Measurements from ENCODE around the gene TCF12. TPM values are rescaled to one million over a fixed set of nuclear protein-coding genes. Genes with fewer than 3 reads are reported as not detected.
"Not testable (repeated sequence)": the region's sequence is repeated elsewhere in the genome, so short reads cannot be mapped to it uniquely, and the experiment has no call there.

The TCF12 gene
- total and polyA plus RNA-seq, 2 donors (not counting 3 experiments of a cell fraction or from before 2014, with no cell fraction given) = 72.1 to 133 TPM

DNA sequence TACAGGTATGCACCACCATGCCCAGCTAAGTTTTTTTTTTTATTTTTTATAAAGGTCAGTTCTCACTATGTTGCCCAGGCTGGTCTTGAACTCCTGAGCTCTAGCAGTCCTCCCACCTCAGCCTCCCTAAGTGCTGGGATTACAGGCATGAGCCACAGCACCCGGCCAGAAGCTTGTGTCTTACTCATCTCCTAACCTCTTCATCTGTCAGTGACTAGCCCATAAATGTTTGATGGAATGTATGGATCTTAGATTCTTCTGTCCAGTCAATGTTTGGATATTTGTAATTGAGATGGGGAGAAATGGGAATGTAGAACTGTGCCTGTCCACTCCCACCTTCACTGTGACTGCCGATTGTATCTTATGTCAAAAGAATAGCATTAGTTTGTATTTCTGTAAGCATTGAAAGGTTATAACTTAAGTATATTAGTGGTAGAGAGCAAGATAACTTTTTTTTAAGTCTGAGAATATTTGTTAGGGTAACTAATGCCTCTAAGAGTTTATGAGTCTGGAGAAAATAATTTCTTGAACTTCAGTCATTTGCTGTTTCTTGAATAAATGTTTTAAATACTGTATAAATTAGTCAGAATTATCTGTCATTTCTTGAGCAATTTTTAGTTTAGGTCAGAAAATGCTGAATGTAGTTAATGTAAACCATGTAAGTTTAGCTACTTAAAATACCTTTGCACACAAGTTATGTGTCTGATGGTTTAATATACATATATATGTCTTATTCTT is 242.5 kb downstream of the TCF12 start:
- H3K36me3 ChIP-seq (ENCODE audit: control insufficient read depth in 2 of 2, extremely low read depth in 1 of 2, insufficient read depth in 2 of 2, low read length in 2 of 2) = no peaks in the 10 kb centered on the region
- TF ChIP-seq EZH2 (IDR thresholded peaks at IDR 0.05; ENCODE audit: borderline replicate concordance, low read depth, low read length, severe bottlenecking) (no peak), MAX (IDR thresholded peaks at IDR 0.05; ENCODE audit: insufficient read depth, insufficient read length) (no peak), GATA2 (IDR thresholded peaks at IDR 0.05; ENCODE audit: insufficient read depth, insufficient read length, low read depth, low read length) (no peak), FOS (IDR thresholded peaks at IDR 0.05; ENCODE audit: borderline replicate concordance, insufficient read depth, low read length) (no peak), JUN (IDR thresholded peaks at IDR 0.05; ENCODE audit: borderline replicate concordance, insufficient read depth, insufficient read length, low read depth) (no peak), MYC (IDR thresholded peaks at IDR 0.05; ENCODE audit: low read depth, low read length) (no peak), POLR2A (IDR thresholded peaks at IDR 0.05; ENCODE audit: low read depth, low read length) (no peak), POLR2AphosphoS5 (IDR thresholded peaks at IDR 0.05; ENCODE audit: insufficient read depth, low read depth, low read length) (no peak)
- TF ChIP-seq, protein P1, sequence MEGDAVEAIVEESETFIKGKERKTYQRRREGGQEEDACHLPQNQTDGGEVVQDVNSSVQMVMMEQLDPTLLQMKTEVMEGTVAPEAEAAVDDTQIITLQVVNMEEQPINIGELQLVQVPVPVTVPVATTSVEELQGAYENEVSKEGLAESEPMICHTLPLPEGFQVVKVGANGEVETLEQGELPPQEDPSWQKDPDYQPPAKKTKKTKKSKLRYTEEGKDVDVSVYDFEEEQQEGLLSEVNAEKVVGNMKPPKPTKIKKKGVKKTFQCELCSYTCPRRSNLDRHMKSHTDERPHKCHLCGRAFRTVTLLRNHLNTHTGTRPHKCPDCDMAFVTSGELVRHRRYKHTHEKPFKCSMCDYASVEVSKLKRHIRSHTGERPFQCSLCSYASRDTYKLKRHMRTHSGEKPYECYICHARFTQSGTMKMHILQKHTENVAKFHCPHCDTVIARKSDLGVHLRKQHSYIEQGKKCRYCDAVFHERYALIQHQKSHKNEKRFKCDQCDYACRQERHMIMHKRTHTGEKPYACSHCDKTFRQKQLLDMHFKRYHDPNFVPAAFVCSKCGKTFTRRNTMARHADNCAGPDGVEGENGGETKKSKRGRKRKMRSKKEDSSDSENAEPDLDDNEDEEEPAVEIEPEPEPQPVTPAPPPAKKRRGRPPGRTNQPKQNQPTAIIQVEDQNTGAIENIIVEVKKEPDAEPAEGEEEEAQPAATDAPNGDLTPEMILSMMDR (IDR thresholded peaks at IDR 0.05; ENCODE audit: extremely low read depth in 1 of 2, insufficient read depth in 1 of 2, low read depth in 1 of 2, low read length in 2 of 2) = no peak
- peaks cover 8% of the 10 kb centered on the region for H3K4me1 ChIP-seq (ENCODE audit: control insufficient read depth, extremely low read depth, insufficient read depth, low read length)
- intact Hi-C loops (cut with micrococcal nuclease) (no loop called here), dilution Hi-C loops (cut with MboI; ENCODE audit: extremely low pct_ligation_motif_present, low sequenced_read_pairs) (no loop called here)
- CTCF ChIA-PET = interaction anchor here (0.9 to 2.3 kb wide), 6 partner anchors 8 to 381 kb away, joined by 3 to 11 read pairs (median 4); no protein-coding TSS in a partner anchor
- no peak overlapping the region for H3K4me2 ChIP-seq (ENCODE audit: insufficient read depth, low read length)
- H3K9me1 ChIP-seq (replicated peaks; ENCODE audit: control insufficient read depth, extremely low read depth, insufficient read depth, low read length) = no peaks in the 10 kb centered on the region
- no peak overlapping the region for H3K9ac ChIP-seq (replicated peaks; ENCODE audit: extremely low read depth, insufficient read depth, low read length)
- H4K20me1 ChIP-seq (replicated peaks; ENCODE audit: control insufficient read depth, extremely low read depth, insufficient read depth, low read length) = no peaks in the 10 kb centered on the region
- H3K4me3 ChIP-seq (replicated peaks in 1 of 3; ENCODE audit: insufficient read depth in 1 of 3, low read depth in 1 of 3, low read length in 3 of 3) = no peak overlapping the region
- POLR2A ChIA-PET = no interaction called here
- H3K27ac ChIP-seq (ENCODE audit: insufficient read depth, low read depth, low read length) = no peak overlapping the region
- FAIRE-seq (no peak), DNase-seq (ENCODE audit: low read depth, low spot score) (no peak)
- BruUV-seq (replicated peaks) = no TSS peak
- no peaks in the 10 kb centered on the region for H3K27me3 ChIP-seq (ENCODE audit: control insufficient read depth in 2 of 2, insufficient read depth in 2 of 2, low read length in 2 of 2)
- peaks cover 6% of the 10 kb centered on the region for H3K79me2 ChIP-seq (ENCODE audit: control insufficient read depth, insufficient read depth, low read length)
- no peak overlapping the region for H2AFZ ChIP-seq (ENCODE audit: low read depth, low read length)
- H3K9me3 ChIP-seq (replicated peaks; ENCODE audit: control insufficient read depth, insufficient read depth, low read length) = no peaks in the 10 kb centered on the region

- dilution Hi-C loops (cut with MboI; ENCODE audit: extremely low pct_ligation_motif_present, low sequenced_read_pairs); H3K27me3 ChIP-seq (ENCODE audit: control insufficient read depth in 2 of 2, insufficient read depth in 2 of 2, low read length in 2 of 2); H3K79me2 ChIP-seq (ENCODE audit: control insufficient read depth, insufficient read depth, low read length); POLR2A ChIA-PET; intact Hi-C loops (cut with micrococcal nuclease); BruUV-seq (replicated peaks); H2AFZ ChIP-seq (ENCODE audit: low read depth, low read length); DNase-seq (ENCODE audit: low read depth, low spot score); CTCF ChIA-PET; H3K4me3 ChIP-seq (replicated peaks in 1 of 3; ENCODE audit: insufficient read depth in 1 of 3, low read depth in 1 of 3, low read length in 3 of 3); H3K9ac ChIP-seq (replicated peaks; ENCODE audit: extremely low read depth, insufficient read depth, low read length); FAIRE-seq; H3K4me1 ChIP-seq (ENCODE audit: control insufficient read depth, extremely low read depth, insufficient read depth, low read length); H3K4me2 ChIP-seq (ENCODE audit: insufficient read depth, low read length); H4K20me1 ChIP-seq (replicated peaks; ENCODE audit: control insufficient read depth, extremely low read depth, insufficient read depth, low read length); H3K9me3 ChIP-seq (replicated peaks; ENCODE audit: control insufficient read depth, insufficient read depth, low read length); H3K36me3 ChIP-seq (ENCODE audit: control insufficient read depth in 2 of 2, extremely low read depth in 1 of 2, insufficient read depth in 2 of 2, low read length in 2 of 2); H3K27ac ChIP-seq (ENCODE audit: insufficient read depth, low read depth, low read length); H3K9me1 ChIP-seq (replicated peaks; ENCODE audit: control insufficient read depth, extremely low read depth, insufficient read depth, low read length): not testable (repeated sequence)
Measured at GRCh38 chr15:57164251-57164650, 245.8 kb downstream of the TCF12 start.
